Measurements from ENCODE around the gene ZNF620.

Gene ZNF620

DNA sequence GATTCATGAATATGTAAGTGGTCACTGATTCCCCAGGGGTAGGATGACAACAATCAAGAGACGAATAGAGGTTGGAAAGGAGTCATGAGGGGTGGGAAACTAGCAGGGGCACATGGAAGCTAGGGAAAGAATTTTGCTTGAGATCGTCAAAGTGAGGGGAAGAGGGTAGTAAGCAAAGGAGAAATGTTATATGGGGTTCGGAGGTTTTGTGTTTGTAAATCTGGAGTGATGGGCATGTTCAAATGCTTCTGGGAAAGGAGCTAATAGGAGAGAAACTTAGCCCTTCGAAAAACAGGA, 40.8 kb upstream of the ZNF620 start:
- WGBS, 2 experiments: 82 to 85% methylated on average over 4 of the region's 4 CpGs
- Histone ChIP-seq H3K9me3 (ENCODE audit: control insufficient read depth, low read length) (no peaks in the 10 kb centered on the region), H3K36me3 (ENCODE audit: control insufficient read depth, insufficient read depth, low read length) (peaks cover 31% of the 10 kb centered on the region), H3K4me1 (ENCODE audit: control insufficient read depth, insufficient read depth, low read length) (no peaks in the 10 kb centered on the region), H3K27ac (ENCODE audit: insufficient read depth, low read depth, low read length, poor library complexity, severe bottlenecking) (no peak overlapping the region), H3K27me3 (ENCODE audit: control insufficient read depth, insufficient read depth, low read length, poor library complexity, severe bottlenecking) (no peaks in the 10 kb centered on the region), H3K4me3 (ENCODE audit: insufficient read depth, low read depth, low read length) (no peak overlapping the region)

DNA sequence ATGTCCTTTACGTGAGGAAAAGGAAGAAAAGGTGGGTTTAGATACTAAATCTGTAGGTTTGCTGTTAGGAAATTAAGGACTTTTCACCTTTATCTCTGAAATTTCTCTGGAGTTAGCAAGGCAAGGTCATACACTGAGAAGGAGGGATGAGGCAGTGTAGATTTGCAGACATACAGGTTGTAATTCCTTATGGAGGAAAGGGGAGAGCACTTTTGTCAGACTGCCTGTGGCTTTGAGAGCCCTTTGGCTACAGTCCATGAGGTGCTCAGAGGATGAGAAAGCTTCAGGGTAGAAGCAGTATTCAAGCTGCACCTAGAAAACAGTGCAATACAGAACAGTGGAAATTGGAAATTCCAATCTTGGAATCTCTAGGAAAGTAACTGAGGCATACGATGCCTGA, 40.4 kb upstream of the ZNF620 start:
- no peaks in the 10 kb centered on the region for H3K27me3 ChIP-seq (ENCODE audit: control insufficient read depth, insufficient read depth, low read length, poor library complexity, severe bottlenecking)
- peaks cover 27% of the 10 kb centered on the region for H3K36me3 ChIP-seq (ENCODE audit: control insufficient read depth, insufficient read depth, low read length)
- H3K27ac ChIP-seq (ENCODE audit: insufficient read depth, low read depth, low read length, poor library complexity, severe bottlenecking): no peak overlapping the region
- 90 to 93% methylated on average over 2 of the region's 2 CpGs for WGBS, 2 experiments
- H3K4me1 ChIP-seq (ENCODE audit: control insufficient read depth, insufficient read depth, low read length): no peaks in the 10 kb centered on the region
- H3K4me3 ChIP-seq (ENCODE audit: insufficient read depth, low read depth, low read length): no peak overlapping the region
- H3K9me3 ChIP-seq (ENCODE audit: control insufficient read depth, low read length): no peaks in the 10 kb centered on the region

DNA sequence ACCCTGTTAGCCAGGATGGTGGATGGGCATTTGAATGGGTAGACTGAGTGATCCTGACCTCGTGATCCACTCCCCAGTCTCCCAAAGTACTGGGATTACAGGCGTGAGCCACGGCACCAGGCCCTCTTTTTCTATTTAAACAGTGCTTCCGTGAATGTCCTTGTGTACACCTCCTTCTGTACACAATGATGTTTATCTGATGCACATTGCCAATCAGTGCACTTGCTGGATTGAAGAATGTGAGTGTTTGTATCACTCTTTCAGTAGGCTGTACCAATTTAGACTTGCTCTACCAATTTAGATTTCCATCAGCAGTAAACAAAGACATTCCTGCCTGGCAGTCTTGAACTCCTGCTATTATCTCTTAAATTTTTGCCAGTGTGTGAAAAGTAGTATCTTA, 37.8 kb upstream of the ZNF620 start:
- 92 to 94% methylated on average over 4 of the region's 4 CpGs for WGBS, 2 experiments
- no peak overlapping the region for H3K27ac ChIP-seq (ENCODE audit: insufficient read depth, low read depth, low read length, poor library complexity, severe bottlenecking)
- no peak overlapping the region for H3K4me3 ChIP-seq (ENCODE audit: insufficient read depth, low read depth, low read length)
- H3K27me3 ChIP-seq (ENCODE audit: control insufficient read depth, insufficient read depth, low read length, poor library complexity, severe bottlenecking): no peaks in the 10 kb centered on the region
- H3K36me3 ChIP-seq (ENCODE audit: control insufficient read depth, insufficient read depth, low read length): peaks cover 12% of the 10 kb centered on the region
- no peaks in the 10 kb centered on the region for H3K9me3 ChIP-seq (ENCODE audit: control insufficient read depth, low read length)
- H3K4me1 ChIP-seq (ENCODE audit: control insufficient read depth, insufficient read depth, low read length): no peaks in the 10 kb centered on the region

DNA sequence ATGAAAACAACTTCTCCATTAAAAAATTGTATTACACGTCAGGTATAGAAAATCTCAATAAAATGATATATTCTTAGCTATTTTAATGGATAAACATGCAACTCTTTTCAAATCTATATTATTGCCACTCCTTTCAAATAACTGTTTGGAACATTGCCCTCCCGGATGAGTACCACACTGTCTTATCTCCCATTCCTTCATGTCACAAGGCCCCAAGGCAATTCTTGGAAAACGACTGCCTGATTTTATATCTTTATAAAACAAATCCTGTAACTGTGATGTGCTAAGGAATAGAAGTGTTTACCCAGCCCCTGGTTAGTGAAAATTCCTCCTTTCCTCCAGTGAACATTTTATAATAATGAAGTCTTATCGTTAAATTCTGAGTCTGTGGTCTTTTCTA, 35.1 kb upstream of the ZNF620 start:
- Histone ChIP-seq H3K4me3 (ENCODE audit: insufficient read depth, low read depth, low read length) (no peak overlapping the region), H3K27me3 (ENCODE audit: control insufficient read depth, insufficient read depth, low read length, poor library complexity, severe bottlenecking) (no peaks in the 10 kb centered on the region), H3K36me3 (ENCODE audit: control insufficient read depth, insufficient read depth, low read length) (no peaks in the 10 kb centered on the region), H3K4me1 (ENCODE audit: control insufficient read depth, insufficient read depth, low read length) (no peaks in the 10 kb centered on the region), H3K27ac (ENCODE audit: insufficient read depth, low read depth, low read length, poor library complexity, severe bottlenecking) (no peak overlapping the region), H3K9me3 (ENCODE audit: control insufficient read depth, low read length) (no peaks in the 10 kb centered on the region)
- 71 to 98% methylated on average over 1 to 2 of the region's 4 CpGs for WGBS, 2 experiments

DNA sequence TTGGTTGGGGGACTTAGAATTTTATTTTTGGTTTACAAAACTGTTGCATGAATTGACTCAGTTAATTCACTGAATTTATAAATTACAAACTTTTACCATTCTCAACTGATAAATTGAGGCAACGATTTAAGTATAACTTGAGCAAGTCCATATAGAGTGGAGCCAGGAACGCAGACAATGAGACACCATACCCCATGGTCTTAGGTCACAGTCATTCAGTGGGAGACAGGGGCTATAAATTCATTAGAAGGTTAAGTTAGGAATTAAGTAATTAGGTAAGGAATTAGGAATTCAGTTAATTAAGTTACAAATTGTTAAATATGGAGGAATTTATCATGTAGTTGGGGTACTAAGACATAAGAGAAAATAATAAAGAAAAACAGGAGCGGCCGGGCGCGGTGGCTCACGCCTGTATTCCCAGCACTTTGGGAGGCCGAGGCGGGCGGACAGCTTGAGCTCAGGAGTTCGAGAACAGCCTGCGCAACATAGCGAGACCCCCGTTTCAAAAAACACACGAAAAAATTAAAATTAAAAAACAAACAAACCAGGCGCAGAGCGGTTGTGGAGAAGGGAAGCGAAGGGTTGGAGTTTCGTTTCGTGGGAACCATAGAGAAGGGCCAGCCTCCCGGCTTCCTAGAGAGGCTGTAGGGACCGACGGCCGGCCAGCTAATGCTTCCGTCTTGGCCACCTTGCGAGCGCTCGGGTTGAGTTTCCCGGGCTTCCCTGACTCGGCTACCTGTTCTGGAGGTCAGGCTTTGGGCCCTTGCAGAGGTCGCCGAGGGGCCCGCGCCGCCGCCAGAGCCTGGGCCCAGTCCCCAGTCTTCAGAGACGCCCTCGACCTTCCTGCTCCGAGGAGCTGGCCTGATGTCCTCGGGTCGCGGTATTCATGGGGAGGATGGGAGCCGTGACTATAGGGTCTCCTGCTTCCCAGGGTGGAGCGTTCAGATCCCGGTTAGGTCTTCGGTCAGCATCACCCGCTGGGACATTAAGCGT, 29.1 kb upstream of the ZNF620 start, which contains the start of gene ZNF619:
Gene ZNF619 (plus strand): TSS at position 645 of the 993 bp plus-strand sequence. CDS start 858 bp downstream, outside the sequence.
- Histone ChIP-seq H3K27me3 (ENCODE audit: control insufficient read depth, insufficient read depth, low read length, poor library complexity, severe bottlenecking) (no peaks in the 10 kb centered on the region), H3K36me3 (ENCODE audit: control insufficient read depth, insufficient read depth, low read length) (no peaks in the 10 kb centered on the region), H3K4me3 (ENCODE audit: insufficient read depth, low read depth, low read length) (peak within 1 kb of the TSS; percentile 44), H3K4me1 (ENCODE audit: control insufficient read depth, insufficient read depth, low read length) (no peaks in the 10 kb centered on the region), H3K9me3 (ENCODE audit: control insufficient read depth, low read length) (no peaks in the 10 kb centered on the region), H3K27ac (ENCODE audit: insufficient read depth, low read depth, low read length, poor library complexity, severe bottlenecking) (no peak within 1 kb of the TSS)
- 69 to 71% methylated on average over 48 of the region's 48 CpGs for WGBS, 2 experiments

DNA sequence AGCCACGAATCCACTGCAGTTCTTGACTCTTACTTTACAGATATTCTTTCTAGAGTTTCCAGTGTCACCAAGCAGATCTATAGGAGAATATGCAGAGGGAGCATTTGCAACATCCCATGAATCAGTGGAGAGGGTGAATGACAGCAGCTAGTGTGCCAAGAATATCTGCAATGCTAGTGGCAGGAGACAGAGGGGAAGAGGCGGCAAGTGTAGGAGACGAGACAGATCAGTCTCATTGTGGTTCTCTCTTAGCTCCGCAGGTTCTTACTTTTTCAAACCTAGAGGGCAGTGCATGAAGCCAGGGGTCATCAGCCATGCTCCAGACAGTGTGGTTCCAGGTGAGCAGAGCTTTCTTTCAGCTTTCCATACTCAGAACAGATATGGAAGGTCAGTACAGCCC, 28.2 kb upstream of the ZNF620 start:
- H3K9me3 ChIP-seq (ENCODE audit: control insufficient read depth, low read length): no peaks in the 10 kb centered on the region
- H3K4me3 ChIP-seq (ENCODE audit: insufficient read depth, low read depth, low read length): peak overlapping the region; percentile 44
- H3K36me3 ChIP-seq (ENCODE audit: control insufficient read depth, insufficient read depth, low read length): no peaks in the 10 kb centered on the region
- no peaks in the 10 kb centered on the region for H3K4me1 ChIP-seq (ENCODE audit: control insufficient read depth, insufficient read depth, low read length)
- WGBS, 2 experiments: 86 to 88% methylated on average over 4 of the region's 4 CpGs
- H3K27ac ChIP-seq (ENCODE audit: insufficient read depth, low read depth, low read length, poor library complexity, severe bottlenecking): no peak overlapping the region
- no peaks in the 10 kb centered on the region for H3K27me3 ChIP-seq (ENCODE audit: control insufficient read depth, insufficient read depth, low read length, poor library complexity, severe bottlenecking)

DNA sequence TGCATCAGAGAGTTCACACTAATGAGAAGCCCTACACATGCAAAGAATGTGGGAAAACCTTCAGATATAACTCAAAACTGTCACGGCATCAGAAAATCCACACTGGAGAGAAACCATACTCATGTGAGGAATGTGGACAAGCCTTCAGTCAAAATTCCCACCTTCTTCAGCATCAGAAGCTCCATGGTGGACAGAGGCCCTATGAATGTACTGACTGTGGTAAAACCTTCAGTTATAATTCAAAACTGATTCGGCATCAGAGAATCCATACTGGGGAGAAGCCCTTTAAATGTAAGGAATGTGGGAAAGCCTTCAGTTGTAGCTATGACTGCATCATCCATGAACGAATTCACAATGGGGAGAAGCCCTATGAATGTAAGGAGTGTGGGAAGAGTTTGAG, 18.7 kb upstream of the ZNF620 start:
- H3K4me3 ChIP-seq (ENCODE audit: insufficient read depth, low read depth, low read length): no peak overlapping the region
- no peaks in the 10 kb centered on the region for H3K27me3 ChIP-seq (ENCODE audit: control insufficient read depth, insufficient read depth, low read length, poor library complexity, severe bottlenecking)
- WGBS, 2 experiments: 96 to 98% methylated on average over 3 of the region's 3 CpGs

DNA sequence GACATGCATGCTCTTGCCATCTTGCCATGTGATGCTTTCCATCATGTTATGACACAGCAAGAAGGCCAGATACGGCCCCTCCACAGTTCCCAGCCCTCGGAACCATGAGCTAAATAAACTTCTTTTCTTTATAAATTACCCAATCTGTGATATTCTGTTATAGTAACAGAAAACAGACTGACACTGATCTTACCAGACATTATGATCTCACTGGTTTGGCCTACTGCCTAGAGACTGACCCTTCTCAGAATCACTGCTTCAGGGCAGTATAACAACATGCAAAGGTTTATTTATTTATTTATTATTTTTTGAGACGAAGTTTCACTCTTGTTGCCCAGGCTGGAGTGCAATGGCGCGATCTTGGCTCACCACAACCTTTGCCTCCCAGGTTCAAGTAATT, 14.9 kb upstream of the ZNF620 start:
- H3K27me3 ChIP-seq (ENCODE audit: control insufficient read depth, insufficient read depth, low read length, poor library complexity, severe bottlenecking): no peaks in the 10 kb centered on the region
- WGBS, 2 experiments: 79 to 85% methylated on average over 2 to 5 of the region's 5 CpGs
- H3K4me1 ChIP-seq (ENCODE audit: control insufficient read depth, insufficient read depth, low read length): no peaks in the 10 kb centered on the region
- no peak overlapping the region for H3K4me3 ChIP-seq (ENCODE audit: insufficient read depth, low read depth, low read length)
- H3K9me3 ChIP-seq (ENCODE audit: control insufficient read depth, low read length): no peaks in the 10 kb centered on the region
- no peaks in the 10 kb centered on the region for H3K36me3 ChIP-seq (ENCODE audit: control insufficient read depth, insufficient read depth, low read length)
- H3K27ac ChIP-seq (ENCODE audit: insufficient read depth, low read depth, low read length, poor library complexity, severe bottlenecking): no peak overlapping the region

More for the DNA sequence above, 18.7 kb upstream of the ZNF620 start:
- H3K9me3 ChIP-seq (ENCODE audit: control insufficient read depth, low read length): no peaks in the 10 kb centered on the region
- no peaks in the 10 kb centered on the region for H3K36me3 ChIP-seq (ENCODE audit: control insufficient read depth, insufficient read depth, low read length)
- H3K27ac ChIP-seq (ENCODE audit: insufficient read depth, low read depth, low read length, poor library complexity, severe bottlenecking): no peak overlapping the region
- no peaks in the 10 kb centered on the region for H3K4me1 ChIP-seq (ENCODE audit: control insufficient read depth, insufficient read depth, low read length)

DNA sequence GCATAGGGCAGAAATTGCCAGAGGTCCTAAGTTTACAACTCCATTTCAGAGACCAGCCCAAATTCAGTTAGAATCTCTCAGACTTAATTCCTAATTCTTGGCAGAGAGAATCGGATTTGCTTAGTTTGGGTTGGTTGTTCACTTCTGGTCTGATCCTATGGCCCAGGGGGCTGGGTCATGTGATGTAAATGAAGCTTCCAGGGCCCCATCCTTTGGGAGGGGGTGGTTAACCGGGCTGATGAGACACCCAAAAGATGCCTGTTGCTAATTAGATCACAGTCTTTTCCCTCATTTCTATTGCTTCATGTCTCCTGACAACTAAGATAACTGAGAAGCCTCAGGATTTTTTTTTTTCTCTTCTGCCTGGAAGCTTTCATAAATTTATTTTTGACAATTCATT, 11.1 kb upstream of the ZNF620 start:
- WGBS, 2 experiments: 66 to 71% methylated on average over 2 of the region's 2 CpGs
- Histone ChIP-seq H3K36me3 (ENCODE audit: control insufficient read depth, insufficient read depth, low read length) (no peaks in the 10 kb centered on the region), H3K27me3 (ENCODE audit: control insufficient read depth, insufficient read depth, low read length, poor library complexity, severe bottlenecking) (no peaks in the 10 kb centered on the region), H3K27ac (ENCODE audit: insufficient read depth, low read depth, low read length, poor library complexity, severe bottlenecking) (no peak overlapping the region), H3K4me3 (ENCODE audit: insufficient read depth, low read depth, low read length) (no peak overlapping the region), H3K4me1 (ENCODE audit: control insufficient read depth, insufficient read depth, low read length) (no peaks in the 10 kb centered on the region), H3K9me3 (ENCODE audit: control insufficient read depth, low read length) (no peaks in the 10 kb centered on the region)

DNA sequence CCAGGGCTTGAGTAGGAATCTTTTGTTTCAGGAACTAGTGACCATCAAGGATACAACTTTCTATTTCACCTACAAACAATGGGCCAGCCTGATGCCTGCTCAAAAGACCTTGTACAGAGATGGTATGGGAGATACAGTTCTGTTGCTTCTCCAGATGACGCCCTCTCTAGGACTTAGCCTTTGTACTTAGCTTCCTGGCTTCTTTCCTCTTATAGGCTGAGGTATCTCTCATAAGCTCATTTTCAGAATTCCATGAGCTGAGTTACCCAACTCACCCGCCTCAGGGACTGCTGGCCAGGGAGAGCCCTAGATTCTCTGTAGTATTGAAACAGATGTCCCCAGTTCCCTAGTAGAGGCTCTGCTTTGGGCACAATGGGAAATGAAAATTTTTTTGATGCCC, 8.6 kb upstream of the ZNF620 start:
- H3K4me3 ChIP-seq (ENCODE audit: insufficient read depth, low read depth, low read length): no peak overlapping the region
- no peaks in the 10 kb centered on the region for H3K4me1 ChIP-seq (ENCODE audit: control insufficient read depth, insufficient read depth, low read length)
- no peaks in the 10 kb centered on the region for H3K36me3 ChIP-seq (ENCODE audit: control insufficient read depth, insufficient read depth, low read length)
- H3K9me3 ChIP-seq (ENCODE audit: control insufficient read depth, low read length): no peaks in the 10 kb centered on the region
- WGBS, 2 experiments: 85 to 98% methylated on average over 2 of the region's 2 CpGs
- H3K27ac ChIP-seq (ENCODE audit: insufficient read depth, low read depth, low read length, poor library complexity, severe bottlenecking): no peak overlapping the region
- no peaks in the 10 kb centered on the region for H3K27me3 ChIP-seq (ENCODE audit: control insufficient read depth, insufficient read depth, low read length, poor library complexity, severe bottlenecking)
